NT2/D1 (cell line): ENCODE results near the gene BCAT1.
"Not testable (repeated sequence)": the region's sequence is repeated elsewhere in the genome, so short reads cannot be mapped to it uniquely, and the experiment has no call there.

ENCODE experiments used
- DNase-seq: peaks from one replicate; pipeline ENCODE4 v3.0.0-alpha.2; 2011; ENCODE audit warnings: low read depth, low spot score
- H3K27me3 ChIP-seq: 2 replicates; pipeline ENCODE4 v1.6.0; 2011; ENCODE audit warnings: mild to moderate bottlenecking; ENCODE audit not compliant: insufficient read length, insufficient read depth
- H3K36me3 ChIP-seq: 2 replicates; pipeline ENCODE4 v1.6.1; 2011; ENCODE audit warnings: mild to moderate bottlenecking, low read length, mixed read lengths; ENCODE audit not compliant: insufficient read depth, insufficient read length
- H3K4me1 ChIP-seq: 2 replicates; pipeline ENCODE4 v1.5.1; 2011; ENCODE audit not compliant: insufficient read depth, insufficient read length
- H3K4me3 ChIP-seq: 2 replicates; pipeline ENCODE4 v1.5.1; 2011; ENCODE audit warnings: low read depth; ENCODE audit not compliant: insufficient read length
- H3K9ac ChIP-seq: 2 replicates; pipeline ENCODE4 v1.6.0; 2011; ENCODE audit warnings: low read depth; ENCODE audit not compliant: insufficient read length
- H3K9me3 ChIP-seq: 2 replicates; pipeline ENCODE4 v1.5.1; 2011; ENCODE audit warnings: mild to moderate bottlenecking, low read length; ENCODE audit not compliant: insufficient read depth
- SUZ12 ChIP-seq: IDR thresholded peaks from 2 replicates; pipeline ENCODE4 v1.6.1; 2011; ENCODE audit not compliant: insufficient read length, insufficient read depth; ENCODE audit errors: extremely low read depth
- YY1 ChIP-seq: IDR thresholded peaks from 2 replicates; pipeline ENCODE4 v1.6.1; 2011; ENCODE audit not compliant: insufficient read length, insufficient read depth
- ZNF274 ChIP-seq: IDR thresholded peaks from 2 replicates; pipeline ENCODE4 v1.6.1; 2011; ENCODE audit warnings: mild to moderate bottlenecking, low read depth, low read length

BCAT1 gene

GRCh38 chr12:24913130-24913529 is 35.8 kb downstream of the BCAT1 start:
- Histone ChIP-seq H3K4me3 (no peak overlapping the region), H3K27me3 (no peaks in the 10 kb centered on the region), H3K9me3 (no peaks in the 10 kb centered on the region), H3K36me3 (peaks cover 66% of the 10 kb centered on the region), H3K9ac (no peak overlapping the region), H3K4me1 (peaks cover 6% of the 10 kb centered on the region)
- TF ChIP-seq YY1, result no peak
- DNase-seq, result no peak

GRCh38 chr12:24911271-24911791 is 37.6 kb downstream of the BCAT1 start:
- Histone ChIP-seq H3K4me3 (no peak overlapping the region), H3K4me1 (peaks cover 6% of the 10 kb centered on the region), H3K27me3 (no peaks in the 10 kb centered on the region), H3K9me3 (no peaks in the 10 kb centered on the region), H3K9ac (no peak overlapping the region), H3K36me3 (peaks cover 60% of the 10 kb centered on the region)
- no peak for TF ChIP-seq ZNF274
- no peak for TF ChIP-seq YY1
- no peak for TF ChIP-seq SUZ12
- DNase-seq, result no peak

- H3K4me3 ChIP-seq, H3K9me3 ChIP-seq, H3K27me3 ChIP-seq, DNase-seq, H3K4me1 ChIP-seq, H3K9ac ChIP-seq: not testable (repeated sequence)
- H3K36me3 ChIP-seq, result peaks cover 62% of the 10 kb centered on the region
Observed at GRCh38 chr12:24910192-24910591, 38.7 kb downstream of the BCAT1 start.

GRCh38 chr12:24909667-24910066 is 39.2 kb downstream of the BCAT1 start:
- DNase-seq, result no peak
- TF ChIP-seq SUZ12 (no peak), YY1 (no peak), ZNF274 (no peak)
- Histone ChIP-seq H3K9ac (no peak overlapping the region), H3K9me3 (no peaks in the 10 kb centered on the region), H3K4me1 (peaks cover 9% of the 10 kb centered on the region), H3K4me3 (no peak overlapping the region), H3K36me3 (peaks cover 62% of the 10 kb centered on the region), H3K27me3 (no peaks in the 10 kb centered on the region)

- no peak for DNase-seq
- Histone ChIP-seq H3K4me1 (peaks cover 19% of the 10 kb centered on the region), H3K27me3 (peaks cover 20% of the 10 kb centered on the region), H3K9ac (no peak overlapping the region), H3K36me3 (peaks cover 42% of the 10 kb centered on the region), H3K9me3 (no peaks in the 10 kb centered on the region), H3K4me3 (no peak overlapping the region)
- no peak for TF ChIP-seq YY1
- TF ChIP-seq SUZ12, result no peak
- no peak for TF ChIP-seq ZNF274
Observed at GRCh38 chr12:24907464-24907863, 41.4 kb downstream of the BCAT1 start.

DNA sequence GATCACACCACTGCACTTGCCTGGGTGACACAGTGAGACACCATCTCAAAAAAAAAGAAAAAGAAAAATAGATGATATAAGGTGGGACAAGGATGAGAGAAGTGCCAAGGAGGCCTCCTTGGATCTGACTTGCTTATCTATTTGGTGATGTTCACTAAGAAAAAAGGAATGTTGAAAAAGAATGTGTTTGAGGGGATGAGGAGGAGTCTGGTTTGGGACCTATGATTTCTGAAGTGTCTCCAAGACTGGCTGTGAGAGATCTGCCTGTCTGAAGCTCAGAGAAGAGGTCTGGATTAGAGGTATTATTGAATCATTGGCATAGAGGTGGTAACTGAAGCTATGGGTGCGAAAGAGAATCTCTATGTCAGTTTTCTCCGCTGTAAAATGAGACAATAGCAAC is 42.8 kb downstream of the BCAT1 start:
- peaks cover 13% of the 10 kb centered on the region for H3K4me1 ChIP-seq
- peaks cover 38% of the 10 kb centered on the region for H3K36me3 ChIP-seq
- H3K4me3 ChIP-seq, result no peak overlapping the region
- no peak overlapping the region for H3K9ac ChIP-seq
- peaks cover 30% of the 10 kb centered on the region for H3K27me3 ChIP-seq
- no peaks in the 10 kb centered on the region for H3K9me3 ChIP-seq
- TF ChIP-seq SUZ12 (no peak), ZNF274 (no peak), YY1 (no peak)
- DNase-seq, result no peak

DNA sequence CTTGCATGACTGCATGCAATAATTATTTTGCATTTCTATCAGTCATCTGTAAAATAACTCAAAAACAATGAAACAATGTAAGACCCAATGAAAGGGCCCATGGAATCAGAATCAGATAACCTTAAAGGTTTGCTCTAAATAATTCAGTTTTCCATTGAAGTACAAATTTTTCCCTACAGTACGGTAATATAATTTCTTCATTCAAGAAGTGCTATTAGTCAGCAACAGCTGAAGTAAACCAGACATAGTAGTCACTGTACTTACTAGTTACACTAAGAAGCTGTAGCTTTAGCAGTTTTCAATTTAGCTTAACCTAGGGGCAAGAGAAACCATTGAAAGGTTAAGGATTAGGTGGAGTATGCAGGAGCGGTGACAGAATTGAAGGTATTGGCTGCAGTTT is 43.5 kb downstream of the BCAT1 start:
- no peak for TF ChIP-seq ZNF274
- no peak for TF ChIP-seq YY1
- no peak for TF ChIP-seq SUZ12
- no peak for DNase-seq
- Histone ChIP-seq H3K36me3 (peaks cover 38% of the 10 kb centered on the region), H3K27me3 (peaks cover 30% of the 10 kb centered on the region), H3K4me3 (no peak overlapping the region), H3K4me1 (peaks cover 13% of the 10 kb centered on the region), H3K9me3 (no peaks in the 10 kb centered on the region), H3K9ac (no peak overlapping the region)

DNA sequence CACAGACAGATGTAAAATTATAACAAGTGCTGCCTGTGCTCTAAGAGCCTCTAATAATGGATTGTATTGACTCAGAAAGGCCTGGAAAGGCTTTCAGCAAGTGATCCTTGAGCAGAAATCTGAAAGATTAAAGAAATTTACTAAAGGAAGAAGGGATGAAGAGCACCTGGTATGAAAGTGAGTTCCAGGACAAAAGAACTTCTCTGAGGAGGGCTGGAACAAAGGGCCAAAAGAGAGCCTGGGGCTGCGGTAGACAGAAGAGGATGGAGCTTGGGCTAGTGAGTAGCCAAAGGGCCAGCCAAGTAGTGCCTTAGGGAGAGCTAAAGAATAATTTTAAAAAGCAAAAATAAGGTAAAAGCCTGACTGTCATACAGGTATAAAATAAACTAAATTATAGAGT is 44.0 kb downstream of the BCAT1 start:
- TF ChIP-seq SUZ12 (no peak), ZNF274 (no peak), YY1 (no peak)
- H3K27me3 ChIP-seq, result peaks cover 30% of the 10 kb centered on the region
- peaks cover 13% of the 10 kb centered on the region for H3K4me1 ChIP-seq
- DNase-seq, result peak; percentile 36
- no peak overlapping the region for H3K9ac ChIP-seq
- no peaks in the 10 kb centered on the region for H3K9me3 ChIP-seq
- H3K36me3 ChIP-seq, result peaks cover 43% of the 10 kb centered on the region
- no peak overlapping the region for H3K4me3 ChIP-seq
